C4-2B (cell line): ENCODE data around the gene MPDZ.

ENCODE experiments used
- H3K27ac ChIP-seq: fragments of 450-650 bp; 2 replicates; pipeline ENCODE4 v1.5.1; 2017
- CTCF ChIP-seq: fragments of 450-650 bp; conservative IDR thresholded peaks from 2 replicates; pipeline ENCODE4 v1.5.1; 2017; ENCODE audit warnings: mild to moderate bottlenecking
- ZFX ChIP-seq: fragments of 450-650 bp; IDR thresholded peaks from 2 replicates; pipeline ENCODE4 v1.6.1; 2017

The MPDZ gene

GRCh38 chr9:13213337-13213736 lies 66.2 kb downstream of the MPDZ start:
- peak; percentile 54 for TF ChIP-seq CTCF
- no peak for TF ChIP-seq ZFX
- no peak overlapping the region for H3K27ac ChIP-seq

GRCh38 chr9:13210306-13210705 lies 69.2 kb downstream of the MPDZ start:
- no peak overlapping the region for H3K27ac ChIP-seq
- TF ChIP-seq CTCF (no peak), ZFX (no peak)

GRCh38 chr9:13209498-13209897 lies 70.0 kb downstream of the MPDZ start:
- TF ChIP-seq ZFX = no peak
- no peak for TF ChIP-seq CTCF
- no peak overlapping the region for H3K27ac ChIP-seq

- no peak overlapping the region for H3K27ac ChIP-seq
- TF ChIP-seq CTCF (no peak), ZFX (no peak)
Measured at GRCh38 chr9:13205824-13206223, 73.7 kb downstream of the MPDZ start.

- H3K27ac ChIP-seq = no peak overlapping the region
- TF ChIP-seq ZFX (no peak), CTCF (no peak)
Measured at GRCh38 chr9:13190040-13190439, 89.5 kb downstream of the MPDZ start.

GRCh38 chr9:13189362-13189761 lies 90.1 kb downstream of the MPDZ start:
- H3K27ac ChIP-seq = no peak overlapping the region

GRCh38 chr9:13186774-13187173 lies 92.7 kb downstream of the MPDZ start:
- no peak overlapping the region for H3K27ac ChIP-seq
- no peak for TF ChIP-seq ZFX
- no peak for TF ChIP-seq CTCF

More at GRCh38 chr9:13189362-13189761, 90.1 kb downstream of the MPDZ start:
- TF ChIP-seq ZFX = no peak
- TF ChIP-seq CTCF = no peak
